NCI-H774 (cell line): ENCODE results near the gene ABTB2.

Experiments
- DNase-seq: peaks from one replicate; lab custom pipeline; 2025; lab: John Stamatoyannopoulos, UW

Gene ABTB2

GRCh38 chr11:34315394-34315793, 42.4 kb downstream of the ABTB2 start:
- no peak for DNase-seq

GRCh38 chr11:34314936-34315335, 42.9 kb downstream of the ABTB2 start:
- no peak for DNase-seq

- no peak for DNase-seq
Measured at GRCh38 chr11:34314176-34314575, 43.6 kb downstream of the ABTB2 start.

- no peak for DNase-seq
Measured at GRCh38 chr11:34313099-34313517, 44.7 kb downstream of the ABTB2 start.

GRCh38 chr11:34311126-34311525, 46.7 kb downstream of the ABTB2 start:
- no peak for DNase-seq

- no peak for DNase-seq
Measured at GRCh38 chr11:34309965-34310364, 47.8 kb downstream of the ABTB2 start.

- DNase-seq = no peak
Measured at GRCh38 chr11:34308913-34309585, 48.8 kb downstream of the ABTB2 start.

GRCh38 chr11:34308049-34308912, 49.5 kb downstream of the ABTB2 start:
- DNase-seq = no peak

- DNase-seq = no peak
Measured at GRCh38 chr11:34305780-34306179, 52.0 kb downstream of the ABTB2 start.

GRCh38 chr11:34305193-34305592, 52.6 kb downstream of the ABTB2 start:
- DNase-seq = no peak

GRCh38 chr11:34303028-34303570, 54.7 kb downstream of the ABTB2 start:
- no peak for DNase-seq

- DNase-seq = no peak
Measured at GRCh38 chr11:34302046-34302921, 55.5 kb downstream of the ABTB2 start.

- DNase-seq = no peak
Measured at GRCh38 chr11:34300926-34301295, 56.9 kb downstream of the ABTB2 start.

GRCh38 chr11:34300026-34300925, 57.5 kb downstream of the ABTB2 start:
- DNase-seq = no peak

- DNase-seq = no peak
Measured at GRCh38 chr11:34299284-34299972, 58.4 kb downstream of the ABTB2 start.

- no peak for DNase-seq
Measured at GRCh38 chr11:34298871-34299270, 58.9 kb downstream of the ABTB2 start.

GRCh38 chr11:34296412-34296811, 61.4 kb downstream of the ABTB2 start:
- no peak for DNase-seq

GRCh38 chr11:34292546-34292945, 65.3 kb downstream of the ABTB2 start:
- no peak for DNase-seq

GRCh38 chr11:34292111-34292510, 65.7 kb downstream of the ABTB2 start:
- DNase-seq = no peak

GRCh38 chr11:34290926-34291325, 66.9 kb downstream of the ABTB2 start:
- DNase-seq = no peak

- no peak for DNase-seq
Measured at GRCh38 chr11:34288492-34288891, 69.3 kb downstream of the ABTB2 start.
